ENCODE results near the gene MPP4.
A peak's percentile ranks its signal among the peaks of the same experiment; 100 is the strongest.

MPP4 gene

DNA sequence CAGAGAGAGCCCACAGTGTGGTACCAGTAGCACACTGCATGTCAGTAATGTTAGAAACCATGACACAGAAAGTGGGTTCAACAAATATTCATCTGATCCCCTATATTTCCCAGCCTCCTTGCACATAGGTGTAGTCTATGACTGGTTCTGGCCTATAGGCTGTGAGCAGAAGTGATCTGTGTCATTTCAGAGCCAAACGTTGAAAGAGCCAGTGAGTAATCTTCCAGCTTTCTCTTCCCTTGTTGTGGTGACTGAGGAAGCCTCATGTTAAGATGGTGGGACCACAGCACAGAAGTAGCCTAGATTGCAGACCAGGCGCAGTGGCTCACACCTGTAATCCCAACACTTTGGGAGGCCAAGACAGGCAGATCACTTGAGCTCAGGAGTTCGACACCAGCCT is 59.2 kb downstream of the MPP4 start:
- DNase-seq, result no peak
- intact Hi-C loops (cut with DNase I), result no loop called here

DNA sequence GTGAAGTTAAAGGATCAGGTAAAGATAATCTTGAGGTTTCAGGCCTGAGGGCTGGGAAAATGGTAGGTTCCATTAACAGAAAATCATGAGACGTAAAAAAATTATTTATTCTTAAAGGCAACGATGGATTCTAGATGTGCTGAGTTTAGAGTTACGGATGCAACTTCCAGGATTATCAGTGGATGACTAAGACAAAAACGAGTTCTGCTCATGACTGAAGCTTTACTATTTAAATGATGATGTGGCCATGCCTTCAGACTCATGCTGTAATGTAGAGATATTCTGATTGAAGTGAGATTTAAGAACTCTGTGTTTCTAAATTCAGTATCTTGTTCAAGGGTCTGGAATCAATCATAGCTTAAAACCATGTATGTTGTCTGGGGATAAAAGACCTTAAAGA is 60.1 kb downstream of the MPP4 start:
- intact Hi-C loops (cut with DNase I), result no loop called here
- DNase-seq, result no peak

DNA sequence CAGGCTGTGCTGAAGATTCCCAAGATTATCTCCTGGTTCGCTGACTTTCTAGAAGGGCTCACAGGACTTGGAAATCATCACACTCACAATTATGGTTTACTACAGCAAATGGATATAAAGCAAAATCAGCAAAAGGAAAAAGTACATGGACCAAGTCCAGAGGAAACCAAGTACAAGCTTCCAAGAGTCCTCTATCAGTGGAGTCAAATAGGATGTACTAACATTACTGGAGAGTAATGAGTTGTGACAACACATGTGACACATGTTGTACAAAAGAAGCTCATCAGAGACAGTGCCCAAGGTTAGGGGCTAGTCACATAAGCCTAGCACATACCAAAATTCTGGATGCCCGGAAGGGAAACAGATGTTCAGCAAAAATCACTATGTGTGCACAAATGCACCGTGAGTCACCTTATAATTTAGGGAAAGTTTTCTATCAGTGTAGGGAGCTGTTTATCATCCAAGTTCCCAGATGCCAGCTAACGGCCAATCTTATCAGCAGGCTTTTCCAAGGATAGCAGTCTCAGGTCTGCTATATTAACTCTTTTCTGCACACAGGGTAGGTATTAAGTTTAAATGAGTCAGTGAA is 64.7 kb downstream of the MPP4 start:
- DNase-seq, result no peak
- intact Hi-C loops (cut with DNase I), result no loop called here

DNA sequence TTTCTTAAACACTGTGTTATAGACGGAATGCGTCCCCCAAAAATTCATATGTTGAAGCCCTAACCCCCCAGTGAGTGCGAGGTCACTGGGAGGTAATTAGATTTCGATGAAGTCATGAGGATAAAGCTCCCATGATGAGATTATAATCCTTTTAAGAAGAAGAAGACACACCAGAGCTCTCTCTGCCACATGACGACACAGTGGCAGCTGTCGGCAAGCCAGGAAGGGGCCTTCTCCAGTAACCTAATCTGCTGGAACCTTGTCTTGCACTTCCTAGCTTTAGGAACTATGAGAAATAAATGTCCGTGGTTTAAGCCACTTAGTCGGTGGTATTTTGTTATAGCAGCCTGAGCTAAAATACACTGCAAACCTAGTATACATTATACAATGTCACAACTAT is 67.4 kb downstream of the MPP4 start:
- no peak for DNase-seq
- intact Hi-C loops (cut with DNase I), result no loop called here

DNA sequence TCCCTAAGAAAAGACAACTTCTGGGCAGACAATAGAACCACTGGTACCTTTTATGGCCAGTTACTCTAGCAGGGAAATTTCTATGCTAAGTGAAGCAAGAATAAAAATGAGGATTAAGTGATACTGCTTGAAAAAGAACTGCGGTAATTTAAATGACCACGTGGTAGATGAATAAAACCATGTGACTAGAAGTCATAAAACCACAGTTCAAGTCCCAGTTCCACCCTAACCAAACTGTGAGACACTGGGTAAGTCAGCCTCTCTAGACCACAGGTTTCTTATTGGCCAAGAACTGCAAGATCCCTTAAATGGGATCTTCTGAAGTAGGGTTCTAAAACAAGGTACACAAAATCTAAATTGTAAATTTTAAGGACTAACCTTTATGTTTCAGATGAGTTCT is 67.9 kb downstream of the MPP4 start:
- DNase-seq, result no peak
- intact Hi-C loops (cut with DNase I), result no loop called here

DNA sequence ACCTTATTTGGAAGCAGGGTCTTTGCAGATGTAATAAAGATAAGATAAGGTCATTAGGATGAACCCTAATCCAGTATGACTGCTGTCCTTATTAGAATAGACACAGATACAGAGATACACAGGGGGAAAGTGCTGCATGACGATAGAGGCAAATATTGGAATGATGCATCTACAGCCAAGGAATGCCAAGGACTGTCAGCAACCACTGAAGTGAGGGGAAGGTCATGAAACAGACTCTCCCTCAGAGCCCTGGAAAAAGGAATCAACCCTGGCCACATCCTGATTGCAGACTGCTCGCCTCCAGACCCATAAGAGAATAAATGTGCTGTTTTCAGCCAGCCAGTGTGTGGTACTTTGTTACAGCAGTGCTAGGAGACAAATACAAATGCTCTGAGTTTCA is 69.9 kb downstream of the MPP4 start:
- intact Hi-C loops (cut with DNase I), result no loop called here
- DNase-seq, result no peak

DNA sequence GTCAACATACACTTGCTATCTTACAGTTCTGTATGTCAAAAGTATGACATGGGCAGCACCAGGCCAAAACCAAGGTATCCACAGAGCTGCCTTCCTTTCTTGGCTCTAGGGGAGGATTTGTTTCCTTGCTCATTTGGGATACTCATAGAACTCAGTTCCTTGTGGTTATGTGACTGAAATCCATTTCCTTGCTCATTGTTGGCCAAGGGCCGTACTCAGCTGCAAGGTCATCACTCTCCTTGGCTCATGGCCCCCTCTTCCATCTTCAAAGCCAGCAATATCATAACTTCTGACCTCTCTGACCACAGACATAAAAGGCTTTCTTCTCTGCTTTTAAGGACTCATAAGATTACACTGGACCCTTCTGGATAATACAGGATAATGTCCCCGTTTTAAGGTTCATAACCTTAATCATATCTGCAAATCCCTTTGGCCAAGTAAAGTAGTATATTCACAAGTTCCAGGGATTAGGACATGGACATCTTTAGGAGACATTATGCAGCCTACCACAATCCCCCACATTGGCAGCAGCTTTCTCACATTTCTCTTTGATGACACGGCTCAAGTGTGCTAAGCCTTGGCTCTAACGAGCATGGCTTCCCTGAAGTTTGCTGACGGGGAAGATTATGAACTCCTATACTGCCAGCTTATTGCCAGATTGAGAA is 76.0 kb downstream of the MPP4 start:
- intact Hi-C loops (cut with DNase I), result no loop called here
- no peak for DNase-seq

GRCh38 chr2:201621293-201621999 is 77.0 kb downstream of the MPP4 start:
- DNase-seq, result no peak
- intact Hi-C loops (cut with DNase I), result no loop called here

DNA sequence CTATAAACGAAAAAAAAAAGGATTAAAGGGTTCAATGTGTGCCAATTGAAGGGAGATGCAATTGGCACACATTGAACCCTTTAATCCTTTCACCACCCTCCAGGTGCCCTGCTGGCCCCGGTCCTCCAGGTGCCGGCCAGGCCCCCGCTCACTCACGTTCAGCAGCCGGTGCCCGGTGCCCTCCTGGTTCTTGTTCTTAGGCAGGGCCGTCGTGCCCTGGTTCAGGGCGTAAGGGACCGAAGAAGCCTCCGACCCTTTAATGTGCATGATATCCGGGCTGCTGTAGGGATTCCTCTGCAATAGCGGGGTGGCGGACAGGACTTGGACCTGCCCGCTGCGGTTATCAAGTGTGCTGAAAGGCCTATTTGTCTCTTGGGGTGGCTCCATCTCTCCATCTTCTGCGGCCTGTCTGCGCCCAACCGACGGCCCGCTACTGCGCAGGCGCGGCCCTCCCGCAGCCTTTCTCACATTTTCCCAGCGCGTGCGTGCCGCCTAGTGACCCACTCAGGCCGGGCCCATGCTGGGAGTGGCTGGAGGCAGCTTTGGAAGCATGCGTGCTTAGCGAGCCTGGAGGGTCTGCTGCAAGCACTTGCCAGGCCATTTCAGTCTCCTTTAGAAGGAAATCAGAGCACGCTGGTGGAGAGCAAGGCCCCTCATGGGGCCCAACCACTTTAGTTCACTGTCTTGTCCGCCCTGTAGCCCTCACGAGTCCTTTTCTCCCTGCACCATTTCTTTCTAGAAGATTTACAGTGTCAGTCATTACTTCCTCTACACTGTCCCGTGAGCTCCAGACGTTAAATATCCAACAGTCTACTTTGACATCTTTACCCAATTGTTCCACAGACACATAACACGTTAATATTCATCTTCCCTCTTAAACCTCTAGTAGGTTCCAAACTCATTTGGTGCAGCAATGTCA is 79.4 kb downstream of the MPP4 start:
- intact Hi-C loops (cut with DNase I), result no loop called here
- peak in 38 of 42 donors; percentile 5 to 73 (median 48) for DNase-seq

- no peak for DNase-seq
- intact Hi-C loops (cut with DNase I), result no loop called here
These were observed 90.4 kb downstream of the MPP4 start for GRCh38 chr2:201608021-201608420.

GRCh38 chr2:201607568-201607967 is 90.9 kb downstream of the MPP4 start:
- intact Hi-C loops (cut with DNase I), result no loop called here
- DNase-seq, result no peak

DNA sequence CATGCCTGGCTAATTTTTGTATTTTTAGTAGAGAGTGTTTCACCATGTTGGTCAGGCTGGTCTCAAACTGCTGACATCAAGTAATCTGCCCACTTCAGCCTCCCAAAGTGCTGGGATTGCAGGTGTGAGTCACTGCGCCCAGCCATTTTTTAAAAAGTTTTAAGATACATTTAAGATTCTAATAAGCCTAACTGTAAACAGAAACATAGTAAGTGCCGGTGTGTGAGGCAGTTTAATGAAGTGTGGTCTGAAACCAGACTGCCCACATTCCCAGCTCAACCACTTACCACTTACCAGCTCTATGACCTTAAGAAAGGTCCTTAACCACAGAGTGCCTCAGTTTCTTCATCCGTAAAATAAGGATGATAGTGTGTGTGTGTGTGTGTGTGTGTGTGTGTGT is 97.5 kb downstream of the MPP4 start:
- intact Hi-C loops (cut with DNase I), result no loop called here
- no peak for DNase-seq

- peak in 3 of 42 donors; percentile 1 to 4 (median 4) for DNase-seq
- intact Hi-C loops (cut with DNase I), result no loop called here
These were observed 101.0 kb downstream of the MPP4 start for GRCh38 chr2:201597397-201597796.

All from head of caudate nucleus (tissue), 42 donors.